NCI-H748 (cell line): ENCODE data around the gene FAM219A.

ENCODE experiments used
- DNase-seq: peaks from one replicate; lab custom pipeline; 2025; ENCODE audit not compliant: unreplicated experiment; lab: John Stamatoyannopoulos, UW

The FAM219A gene

DNA sequence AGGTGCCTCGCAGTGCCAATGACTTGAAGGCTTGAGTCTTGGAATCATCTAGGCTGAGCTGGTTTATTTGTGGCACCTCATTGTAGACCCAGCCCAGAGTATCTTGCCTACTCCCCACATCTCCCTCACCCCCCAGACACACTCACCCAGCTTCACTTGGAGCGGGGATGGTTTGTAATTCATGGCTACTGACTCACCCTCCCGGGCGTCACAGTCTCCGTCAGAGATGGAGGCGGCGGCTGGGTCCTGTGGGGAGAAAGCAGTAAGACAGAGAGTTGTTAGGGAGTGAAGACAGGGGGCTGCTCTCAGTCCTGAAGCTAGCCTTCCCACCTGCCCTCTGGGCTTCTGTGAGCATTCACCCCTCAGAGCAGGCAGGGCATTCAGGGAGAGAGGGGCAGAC lies 52.7 kb downstream of the FAM219A start:
- no peak for DNase-seq

DNA sequence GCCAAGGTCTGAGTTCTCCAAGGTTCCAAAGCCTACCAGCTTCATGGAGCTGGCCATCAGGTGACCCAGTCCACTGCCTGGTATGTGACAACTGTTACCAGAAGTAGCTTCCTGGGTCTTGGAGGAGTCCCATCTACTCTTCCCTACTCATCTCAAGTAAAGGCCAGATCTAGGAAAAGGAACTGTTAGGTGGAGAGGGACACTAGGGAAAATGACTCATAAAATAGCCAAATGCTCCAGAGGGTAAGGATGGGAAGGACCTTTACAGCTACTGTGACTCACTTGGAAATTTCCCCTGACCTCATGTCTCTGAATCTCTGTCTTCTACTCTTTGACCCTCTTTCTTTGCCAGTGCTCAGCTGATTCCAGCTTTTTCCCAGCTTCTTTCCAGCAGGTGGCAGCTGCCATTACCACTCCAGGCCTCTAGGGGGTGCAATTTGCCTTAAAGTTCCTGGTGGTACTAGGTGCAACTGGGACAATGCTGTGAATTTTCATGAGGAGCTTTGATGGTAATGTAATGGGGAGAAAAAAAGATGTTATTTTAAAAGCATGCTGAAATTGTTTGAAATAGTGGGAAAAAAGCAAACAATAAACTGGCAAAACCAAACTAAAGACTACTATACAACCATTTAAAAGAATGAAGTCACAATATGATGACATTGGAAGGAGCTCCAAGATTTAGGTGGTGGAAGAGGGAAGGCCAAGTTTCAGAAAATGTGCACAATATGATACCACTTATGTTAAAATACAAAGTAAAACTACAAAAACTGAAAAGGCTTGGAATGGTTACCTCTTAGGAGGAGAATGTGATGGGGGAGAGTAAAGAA lies 54.6 kb downstream of the FAM219A start:
- DNase-seq = peak; percentile 58

- no peak for DNase-seq
Measured at GRCh38 chr9:34400686-34401602, 57.4 kb downstream of the FAM219A start.

GRCh38 chr9:34400275-34400674 lies 58.1 kb downstream of the FAM219A start:
- DNase-seq = no peak

DNA sequence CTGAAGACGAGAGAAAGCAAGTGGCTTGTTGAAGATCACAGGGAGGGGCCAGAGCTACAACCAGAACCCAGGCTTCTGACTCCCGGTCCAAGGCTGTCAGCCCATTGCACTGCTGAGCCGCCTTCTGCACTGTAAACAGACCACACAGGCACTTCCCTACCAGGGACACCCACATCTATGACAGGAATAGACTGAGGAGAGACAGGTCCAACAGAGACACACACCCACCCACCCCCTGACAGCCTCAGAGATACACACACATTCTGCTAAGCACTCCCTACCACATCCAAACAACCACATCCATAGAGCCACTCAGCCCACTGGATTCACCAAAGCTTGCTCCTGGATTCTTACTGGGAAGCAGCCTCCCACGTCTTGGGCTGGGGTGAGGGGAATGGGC lies 58.6 kb downstream of the FAM219A start:
- no peak for DNase-seq

- DNase-seq = no peak
Measured at GRCh38 chr9:34398875-34399274, 59.5 kb downstream of the FAM219A start.

DNA sequence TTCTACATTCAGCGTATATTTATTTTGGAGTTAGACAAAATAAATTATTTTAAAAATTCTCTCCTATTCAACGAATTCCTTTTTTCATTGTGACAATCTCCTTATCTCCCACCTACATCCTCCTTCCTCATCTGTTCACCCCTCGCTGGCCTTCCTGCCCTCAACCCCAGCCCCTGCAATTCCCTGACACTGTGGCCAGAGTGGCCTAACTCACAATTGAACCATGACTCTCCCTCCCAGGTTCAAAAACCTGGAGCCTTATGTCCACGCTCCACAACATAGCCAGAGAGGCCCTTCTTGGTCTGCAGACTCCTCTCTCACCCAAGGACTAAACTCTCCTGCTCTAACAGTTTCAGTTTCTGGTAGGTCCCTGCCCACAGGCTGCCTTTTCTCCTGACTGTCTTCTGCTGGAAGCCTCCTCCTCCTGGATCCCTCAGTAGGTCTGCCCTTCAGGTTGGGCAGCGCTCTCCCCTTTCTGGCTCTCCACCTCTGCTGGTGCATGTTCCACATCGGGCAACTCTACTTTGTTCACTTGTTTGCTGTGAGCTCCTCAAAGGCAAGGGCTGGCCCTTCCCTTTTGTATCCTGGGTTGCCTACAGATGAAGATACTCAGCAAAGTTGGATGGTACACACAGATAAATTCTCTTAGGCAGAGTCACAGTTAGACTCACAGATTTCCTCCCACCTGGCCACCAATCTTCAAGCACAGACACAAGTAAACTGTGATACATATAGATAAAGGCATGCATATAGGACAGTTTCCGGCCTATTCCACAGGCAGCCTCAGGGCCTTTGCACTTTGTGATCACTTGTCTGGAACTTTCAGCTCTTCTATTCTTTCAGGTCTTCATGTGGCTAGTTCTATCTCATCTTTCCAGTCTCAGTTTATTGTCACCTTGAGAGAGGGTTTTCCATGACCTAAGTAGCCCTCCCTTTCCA lies 61.8 kb downstream of the FAM219A start:
- no peak for DNase-seq

- no peak for DNase-seq
Measured at GRCh38 chr9:34392511-34392910, 65.9 kb downstream of the FAM219A start.

- no peak for DNase-seq
Measured at GRCh38 chr9:34387239-34387638, 71.1 kb downstream of the FAM219A start.

GRCh38 chr9:34386656-34387055 lies 71.7 kb downstream of the FAM219A start:
- DNase-seq = no peak

GRCh38 chr9:34385561-34386230 lies 72.7 kb downstream of the FAM219A start:
- no peak for DNase-seq

DNA sequence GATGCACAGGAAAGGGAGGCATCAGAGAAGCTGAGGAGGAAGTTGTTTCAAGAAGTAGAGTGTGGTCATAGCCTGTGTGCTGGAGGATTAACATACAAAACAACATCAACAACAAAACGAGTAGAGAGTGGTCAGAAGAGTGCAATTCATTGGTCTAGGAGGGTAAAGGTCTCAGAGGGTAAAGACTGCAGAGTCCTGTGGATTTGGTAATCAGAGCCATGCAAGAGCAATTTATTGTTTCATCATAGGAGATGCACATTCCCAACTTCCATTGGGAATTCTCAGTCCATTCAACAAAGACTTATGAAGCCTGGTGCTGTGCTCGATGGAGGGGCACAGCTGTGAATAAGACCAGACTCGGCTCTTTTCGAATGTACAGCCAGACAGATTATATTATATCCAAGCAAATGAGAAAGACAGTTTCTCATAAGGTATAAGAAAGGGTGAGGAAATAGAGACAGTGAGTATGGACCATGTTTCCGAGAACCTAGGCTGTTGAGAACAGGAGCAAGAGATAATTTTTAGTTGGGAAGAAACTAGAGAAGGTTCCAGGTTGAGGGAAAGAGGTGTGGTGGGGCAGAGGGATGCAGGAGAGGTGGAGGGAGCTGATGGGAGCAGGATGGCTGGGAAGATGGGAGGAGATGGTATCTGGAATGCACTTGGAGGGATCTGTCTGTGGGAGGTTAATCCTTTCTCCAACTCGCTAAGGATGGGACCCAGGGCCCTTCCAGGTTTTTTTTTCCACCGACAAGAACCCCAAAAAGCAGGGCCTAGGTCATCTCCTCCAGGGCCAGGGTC lies 73.8 kb downstream of the FAM219A start:
- no peak for DNase-seq

DNA sequence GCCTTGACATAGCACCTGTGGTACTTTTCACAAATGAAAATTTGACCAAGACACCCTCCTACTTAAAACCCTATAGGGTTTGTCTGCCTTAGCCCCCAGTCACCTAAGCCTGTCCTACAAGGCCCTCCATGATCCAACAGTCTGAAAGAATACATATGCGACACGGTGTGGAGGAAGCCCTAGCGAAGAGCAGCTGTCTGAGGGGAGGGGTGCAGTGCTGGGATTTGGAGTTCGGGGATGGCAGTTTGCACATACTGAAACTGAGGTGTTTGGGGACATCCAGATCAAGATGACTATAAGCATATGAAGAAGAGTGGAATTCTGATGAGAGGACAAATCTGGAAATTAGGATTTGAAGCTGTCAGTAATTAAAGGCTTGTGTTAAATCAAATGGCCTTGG lies 74.5 kb downstream of the FAM219A start:
- no peak for DNase-seq

DNA sequence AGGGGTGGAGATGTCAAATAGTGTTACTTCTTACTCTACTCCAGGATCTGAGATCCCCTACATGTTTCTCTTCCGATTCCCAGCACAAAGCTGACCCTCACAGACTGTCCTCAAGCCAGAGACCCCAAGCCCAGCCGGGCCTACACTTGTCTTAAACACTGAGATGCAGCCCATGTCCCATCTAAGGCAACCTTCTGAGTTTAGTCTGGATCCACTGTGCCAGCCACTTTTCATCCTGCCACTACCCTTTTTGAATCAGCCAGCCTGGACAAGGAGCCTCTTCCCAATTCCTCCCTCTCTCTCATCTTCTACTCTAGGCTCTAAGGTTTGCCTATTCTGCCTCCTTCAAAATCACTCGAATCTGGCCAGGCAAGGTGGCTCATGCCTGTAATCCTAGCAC lies 75.5 kb downstream of the FAM219A start:
- no peak for DNase-seq

GRCh38 chr9:34382054-34382453 lies 76.3 kb downstream of the FAM219A start:
- no peak for DNase-seq

DNA sequence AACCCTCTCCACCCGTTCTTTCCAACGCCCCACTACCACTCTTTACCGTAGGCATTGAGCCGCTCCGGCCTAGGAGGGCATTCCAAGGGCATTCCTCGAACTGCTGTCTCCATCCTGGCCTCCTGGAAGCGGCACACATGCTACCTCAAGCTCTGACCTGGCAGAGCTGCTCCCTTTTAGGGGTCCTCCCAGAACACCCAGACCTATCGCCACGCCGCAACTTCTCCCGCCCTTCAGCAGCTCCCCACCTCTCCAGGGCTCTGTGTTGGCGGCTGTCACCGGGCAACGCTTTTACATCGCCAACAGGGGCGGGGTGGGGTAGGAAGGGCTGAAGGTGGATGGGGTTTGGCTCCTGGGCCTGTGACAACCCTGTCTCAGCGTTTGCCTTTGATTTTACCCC lies 77.0 kb downstream of the FAM219A start:
- peak; percentile 83 for DNase-seq

- DNase-seq = peak; percentile 89
Measured at GRCh38 chr9:34380511-34381315, 77.7 kb downstream of the FAM219A start.

GRCh38 chr9:34380034-34380510 lies 78.3 kb downstream of the FAM219A start:
- DNase-seq = peak; percentile 76
